Measurements from ENCODE around the gene RASSF5. TPM values are rescaled to one million over a fixed set of nuclear protein-coding genes. Genes with fewer than 3 reads are reported as not detected.

The RASSF5 gene
- total and polyA plus RNA-seq, 2 of the 13 experiments (the other 11 are each of a cell fraction or from before 2014, with no cell fraction given): 0.18 to 0.40 TPM

- no peak overlapping the region for H3K27ac ChIP-seq (ENCODE audit: extremely low read length, insufficient read depth, low read length)
- ATAC-seq (peak; percentile 39), DNase-seq (ENCODE audit: low spot score) (no peak), FAIRE-seq (no peak)
- H3K4me2 ChIP-seq (ENCODE audit: low read depth, low read length): peak overlapping the region; percentile 32; the same call in 1 of the 2 replicates
- whole genome bisulfite sequencing (ENCODE audit: low lambda C conversion rate): 37% methylated on average over 5 of the region's 18 CpGs
- no peaks in the 10 kb centered on the region for H3K79me2 ChIP-seq (ENCODE audit: insufficient read depth, low read length)
- no TSS peak for BruUV-seq (replicated peaks)
- peaks cover 36% of the 10 kb centered on the region for H3K4me1 ChIP-seq (ENCODE audit: insufficient read depth, low read length)
- H3K4me3 ChIP-seq (replicated peaks in 1 of 3; ENCODE audit: insufficient read depth in 1 of 3, low read depth in 2 of 3, low read length in 3 of 3): no peak overlapping the region
- no peaks in the 10 kb centered on the region for H4K20me1 ChIP-seq (ENCODE audit: insufficient read depth, low read length)
- no peaks in the 10 kb centered on the region for H3K36me3 ChIP-seq (replicated peaks in 1 of 2; ENCODE audit: control insufficient read depth in 1 of 2, insufficient read depth in 2 of 2, low read length in 2 of 2)
- TF ChIP-seq NFYC (CRISPR knock-in tag; IDR thresholded peaks at IDR 0.05): no peak
- TF ChIP-seq ZNF792 (CRISPR knock-in tag; IDR thresholded peaks at IDR 0.05): no peak
- TF ChIP-seq ZNF580 (CRISPR knock-in tag; IDR thresholded peaks at IDR 0.05; ENCODE audit: borderline replicate concordance, low read depth): no peak
- TF ChIP-seq, protein P1, sequence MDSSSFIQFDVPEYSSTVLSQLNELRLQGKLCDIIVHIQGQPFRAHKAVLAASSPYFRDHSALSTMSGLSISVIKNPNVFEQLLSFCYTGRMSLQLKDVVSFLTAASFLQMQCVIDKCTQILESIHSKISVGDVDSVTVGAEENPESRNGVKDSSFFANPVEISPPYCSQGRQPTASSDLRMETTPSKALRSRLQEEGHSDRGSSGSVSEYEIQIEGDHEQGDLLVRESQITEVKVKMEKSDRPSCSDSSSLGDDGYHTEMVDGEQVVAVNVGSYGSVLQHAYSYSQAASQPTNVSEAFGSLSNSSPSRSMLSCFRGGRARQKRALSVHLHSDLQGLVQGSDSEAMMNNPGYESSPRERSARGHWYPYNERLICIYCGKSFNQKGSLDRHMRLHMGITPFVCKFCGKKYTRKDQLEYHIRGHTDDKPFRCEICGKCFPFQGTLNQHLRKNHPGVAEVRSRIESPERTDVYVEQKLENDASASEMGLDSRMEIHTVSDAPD (CRISPR knock-in tag; IDR thresholded peaks at IDR 0.05): no peak
- no peak for TF ChIP-seq ZNF567 (CRISPR knock-in tag; IDR thresholded peaks at IDR 0.05; ENCODE audit: borderline replicate concordance)
- TF ChIP-seq POLR2AphosphoS5 (IDR thresholded peaks at IDR 0.05; ENCODE audit: low read depth, low read length): no peak
- TF ChIP-seq ZNF572 (CRISPR knock-in tag; IDR thresholded peaks at IDR 0.05): no peak
- TF ChIP-seq SAFB2 (CRISPR knock-in tag; IDR thresholded peaks at IDR 0.05; ENCODE audit: borderline replicate concordance, low read depth): no peak
- TF ChIP-seq U2AF1 (optimal IDR thresholded peaks at IDR 0.05; ENCODE audit: low read depth, low read length): no peak
- TF ChIP-seq BCL6 (CRISPR knock-in tag; IDR thresholded peaks at IDR 0.05): no peak
- TF ChIP-seq RARG (CRISPR knock-in tag; IDR thresholded peaks at IDR 0.05; ENCODE audit: low read depth): no peak
- TF ChIP-seq JUN (CRISPR knock-in tag; IDR thresholded peaks at IDR 0.05): no peak
- TF ChIP-seq NFATC3 (CRISPR knock-in tag; IDR thresholded peaks at IDR 0.05): no peak
- no peak for TF ChIP-seq HHEX (CRISPR knock-in tag; IDR thresholded peaks at IDR 0.05)
- TF ChIP-seq NFKB2 (CRISPR knock-in tag; IDR thresholded peaks at IDR 0.05; ENCODE audit: borderline replicate concordance): no peak
- TF ChIP-seq KDM6A (CRISPR knock-in tag; IDR thresholded peaks at IDR 0.05; ENCODE audit: low read depth): no peak
- TF ChIP-seq, protein P2, sequence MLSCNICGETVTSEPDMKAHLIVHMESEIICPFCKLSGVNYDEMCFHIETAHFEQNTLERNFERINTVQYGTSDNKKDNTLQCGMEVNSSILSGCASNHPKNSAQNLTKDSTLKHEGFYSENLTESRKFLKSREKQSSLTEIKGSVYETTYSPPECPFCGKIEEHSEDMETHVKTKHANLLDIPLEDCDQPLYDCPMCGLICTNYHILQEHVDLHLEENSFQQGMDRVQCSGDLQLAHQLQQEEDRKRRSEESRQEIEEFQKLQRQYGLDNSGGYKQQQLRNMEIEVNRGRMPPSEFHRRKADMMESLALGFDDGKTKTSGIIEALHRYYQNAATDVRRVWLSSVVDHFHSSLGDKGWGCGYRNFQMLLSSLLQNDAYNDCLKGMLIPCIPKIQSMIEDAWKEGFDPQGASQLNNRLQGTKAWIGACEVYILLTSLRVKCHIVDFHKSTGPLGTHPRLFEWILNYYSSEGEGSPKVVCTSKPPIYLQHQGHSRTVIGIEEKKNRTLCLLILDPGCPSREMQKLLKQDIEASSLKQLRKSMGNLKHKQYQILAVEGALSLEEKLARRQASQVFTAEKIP (CRISPR knock-in tag; IDR thresholded peaks at IDR 0.05; ENCODE audit: borderline replicate concordance): no peak
- H2AFZ ChIP-seq (ENCODE audit: low read length): no peak overlapping the region
- in situ Hi-C loops (cut with HindIII; ENCODE audit: extremely low pct_ligation_motif_present, low pct_unique_long_range_greater_than_20kb): no loop called here
- CTCF ChIA-PET (ENCODE audit: low intra/inter-chr PET ratio, low total read pairs): no interaction called here
- no peaks in the 10 kb centered on the region for H3K9me3 ChIP-seq (ENCODE audit: low read length)
- H3K27me3 ChIP-seq (ENCODE audit: control insufficient read depth in 1 of 2, insufficient read depth in 2 of 2, low read length in 2 of 2): peaks cover 0 to 1% of the 10 kb centered on the region in 2 experiments; a peak in 1 of 5 replicates
- H3K9ac ChIP-seq (ENCODE audit: insufficient read depth, low read depth, low read length): no peak overlapping the region
- intact Hi-C loops (cut with micrococcal nuclease; ENCODE audit: unreplicated experiment): no loop called here
- POLR2A ChIA-PET: no interaction called here
These were observed 10.9 kb downstream of the RASSF5 start for GRCh38 chr1:206518206-206518605.
